ENCODE data around the gene LNX1. TPM values are rescaled to one million over a fixed set of nuclear protein-coding genes. Genes with fewer than 3 reads are reported as not detected.

LNX1 gene
- total RNA-seq, 1 experiment from 2014 or later: 1.7 TPM

- no peak overlapping the region for H3K14ac ChIP-seq (ENCODE audit: insufficient read depth, low read length)
- no peaks in the 10 kb centered on the region for H3K9me3 ChIP-seq (ENCODE audit: control insufficient read depth, low read depth, low read length)
- H3K36me3 Mint-ChIP-seq (ENCODE audit: insufficient read depth in 1 of 3, low read depth in 3 of 3): peaks cover 14 to 51% (median 45%) of the 10 kb centered on the region in 3 experiments
- no CpG with 5 or more reads among the region's 4 CpGs for WGBS (ENCODE audit: extremely low coverage, insufficient read length, low lambda C conversion rate)
- no peak overlapping the region for H3K23ac ChIP-seq (ENCODE audit: insufficient read length, low read depth, low read length)
- no peak overlapping the region for H2BK120ac ChIP-seq (ENCODE audit: low read depth, low read length, poor library complexity, severe bottlenecking)
- no peak overlapping the region for H3K56ac ChIP-seq (ENCODE audit: insufficient read length, low read depth, low read length)
- H2BK15ac ChIP-seq (ENCODE audit: low read depth, low read length): no peak overlapping the region
- no peak overlapping the region for H3T11ph ChIP-seq (ENCODE audit: low read length)
- no peak for DNase-seq
- H3K9me3 Mint-ChIP-seq: no peaks in the 10 kb centered on the region
- H3K4me3 Mint-ChIP-seq: no peak overlapping the region
- no peak overlapping the region for H2BK12ac ChIP-seq (ENCODE audit: insufficient read length, low read depth, low read length)
- H2AK5ac ChIP-seq (ENCODE audit: insufficient read length, low read length): no peak overlapping the region
- H2AFZ ChIP-seq (ENCODE audit: low read length): no peak overlapping the region
- no peaks in the 10 kb centered on the region for H3K27me3 Mint-ChIP-seq (ENCODE audit: low read depth)
- H3K4me2 ChIP-seq (ENCODE audit: insufficient read depth, insufficient read length, low read length): no peak overlapping the region
- no peaks in the 10 kb centered on the region for H4K20me1 ChIP-seq (ENCODE audit: control insufficient read depth, insufficient read depth, insufficient read length)
- H3K18ac ChIP-seq (ENCODE audit: insufficient read length, low read depth, low read length): no peak overlapping the region
- H3K4me1 Mint-ChIP-seq: no peaks in the 10 kb centered on the region
- H3K4me1 ChIP-seq (ENCODE audit: insufficient read depth, low read length): no peaks in the 10 kb centered on the region
- no peak overlapping the region for H4K91ac ChIP-seq (ENCODE audit: insufficient read length, low read depth, low read length)
- H3K79me1 ChIP-seq (ENCODE audit: insufficient read depth, low read depth, low read length, poor library complexity, severe bottlenecking): no peaks in the 10 kb centered on the region
- TF ChIP-seq CTCF (conservative IDR thresholded peaks at IDR 0.05): no peak
- H2BK5ac ChIP-seq (ENCODE audit: insufficient read length, low read length): no peak overlapping the region
- H4K8ac ChIP-seq (replicated peaks; ENCODE audit: insufficient read length, low read depth, low read length): no peak overlapping the region
- no peak overlapping the region for H3K27ac ChIP-seq (ENCODE audit: insufficient read length, low read depth, low read length)
- H3K79me2 ChIP-seq (ENCODE audit: insufficient read depth, low read length): no peaks in the 10 kb centered on the region
- no peak overlapping the region for H3K4ac ChIP-seq (ENCODE audit: low read depth, low read length)
- H3K23me2 ChIP-seq (ENCODE audit: insufficient read length, low read depth, low read length, poor library complexity, severe bottlenecking): no peaks in the 10 kb centered on the region
- no peaks in the 10 kb centered on the region for H3K27me3 ChIP-seq (ENCODE audit: insufficient read depth, low read length)
- H2BK20ac ChIP-seq (ENCODE audit: low read depth, low read length, poor library complexity, severe bottlenecking): no peak overlapping the region
- H3K9ac ChIP-seq (ENCODE audit: extremely low read depth, insufficient read length, low read length): no peak overlapping the region
- peak overlapping the region in 1 of 3 experiments; percentile 73; a peak in 1 of 7 replicates for H3K27ac Mint-ChIP-seq
- H4K5ac ChIP-seq (ENCODE audit: insufficient read length, low read depth, low read length): no peak overlapping the region
Measured at GRCh38 chr4:53432528-53433424, 158.5 kb downstream of the LNX1 start.
